Esophagus squamous epithelium (tissue), 5 donors: ENCODE measurements around the gene TLR4. TPM values are rescaled to one million over a fixed set of nuclear protein-coding genes. Genes with fewer than 3 reads are reported as not detected.
A peak's percentile ranks its signal among the peaks of the same experiment; 100 is the strongest.

Experiments used
- DNase-seq: peaks from one replicate; lab custom pipeline; 2025; lab: John Stamatoyannopoulos, UW
- H3K27ac ChIP-seq, 4 donors: fragments of 200-600 bp; sonication (generic); one replicate each; pipeline ENCODE4 v1.5.1; 2016 to 2019; ENCODE audit warnings: mild to moderate bottlenecking in 1 of 4
- H3K27me3 ChIP-seq, 4 donors: fragments of 200-600 bp; sonication (generic); 1 replicate in 3 of 4; 2 replicates in 1 of 4; pipeline versions ENCODE4 v1.5.1 to v1.6.0; 2017 to 2021; ENCODE audit warnings: antibody characterized with exemption in 1 of 4
- H3K36me3 ChIP-seq, 3 donors: fragments of 200-600 bp; sonication (generic); one replicate each; pipeline ENCODE4 v1.5.1; 2016 to 2019
- H3K4me1 ChIP-seq, 3 donors: fragments of 200-600 bp; sonication (generic); one replicate each; pipeline ENCODE4 v1.5.1; 2017 to 2019
- H3K4me3 ChIP-seq, 4 donors: fragments of 200-600 bp; sonication (generic); 1 replicate in 3 of 4; 2 replicates in 1 of 4; pipeline ENCODE4 v1.5.1; 2016 to 2019; ENCODE audit warnings: mild to moderate bottlenecking in 2 of 4, moderate library complexity in 1 of 4
- H3K9me3 ChIP-seq, 3 donors: fragments of 200-600 bp; sonication (generic); one replicate each; pipeline ENCODE4 v1.5.1; 2016 to 2019
- POLR2A ChIP-seq, 4 donors: fragments of 450-650 bp; IDR thresholded peaks; one replicate each; pipeline ENCODE4 v1.6.1; 2017; ENCODE audit warnings: antibody characterized with exemption in 4 of 4, mild to moderate bottlenecking in 4 of 4, moderate library complexity in 3 of 4
- WGBS, 2 donors: methylation state at CpG; one replicate each; pipeline ENCODE4 v1.1.5; 2018; 5-methylcytosine and 5-hydroxymethylcytosine counted together
- intact Hi-C: fragments of 100-400 bp; cut with DNase I; formaldehyde crosslinking; loops from one replicate; pipeline ENCODE4 v1.15.0; 2022
- total RNA-seq, 4 donors: library from RNA; depleted of rRNA; stranded (reverse); fragments of >200 nt; gene quantifications; one replicate each; pipeline ENCODE4 v1.1.0, GENCODE V29; 2016
- TF ChIP-seq, protein P1 (sequence below), 6 experiments: fragments of 450-650 bp in 4 of 6; fragments of 200-600 bp in 2 of 6; sonication (generic) in 2 of 6; IDR thresholded peaks; one replicate each; pipeline ENCODE4 v1.5.1; 2016 to 2019; ENCODE audit warnings: antibody characterized with exemption in 6 of 6, mild to moderate bottlenecking in 4 of 6, moderate library complexity in 4 of 6
- donor health status: DM: yes; HTN: yes; CAD: no.

TLR4 gene
- total RNA-seq, 4 donors from 2014 or later, result 0.34 to 14.9 (median 5.8) TPM

DNA sequence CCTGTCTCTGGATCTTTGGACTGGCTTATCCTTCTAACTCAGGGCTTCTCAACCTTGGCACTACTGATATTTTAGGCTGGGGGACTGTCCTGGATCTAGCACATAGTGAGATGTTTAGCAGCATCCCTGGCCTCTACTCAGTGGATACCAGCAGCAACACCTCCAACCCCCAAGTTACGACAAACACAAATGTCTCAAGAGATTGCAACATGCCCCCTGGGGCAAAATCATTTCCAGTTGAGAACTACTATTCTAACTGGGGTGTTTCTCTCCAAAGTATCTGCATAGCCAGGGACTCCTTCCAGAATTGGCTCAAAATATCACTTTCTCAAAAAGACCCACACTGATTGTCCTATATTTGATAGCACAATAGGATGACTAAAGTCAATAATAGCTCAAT lies 7.2 kb upstream of the TLR4 start:
- no peak overlapping the region for H3K27ac ChIP-seq

DNA sequence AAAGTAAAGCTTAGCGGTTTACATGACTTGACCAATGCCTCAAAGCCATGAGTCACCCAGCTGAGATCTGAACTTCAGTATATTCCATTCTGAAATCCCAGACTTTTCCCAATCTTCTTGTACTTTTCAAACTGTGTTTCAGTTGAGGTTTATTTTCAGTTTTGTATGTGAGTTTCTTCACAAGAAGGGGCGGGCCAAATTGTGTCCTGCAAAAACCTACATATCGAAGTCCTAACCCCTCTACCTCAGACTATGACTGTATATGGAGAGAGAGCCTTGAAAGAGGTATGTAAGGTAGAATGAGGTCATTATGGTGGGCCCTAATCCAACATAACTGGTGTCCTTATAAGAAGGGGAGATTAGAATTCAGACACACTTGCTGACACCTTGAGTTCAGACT lies 666 bp upstream of the TLR4 start:
- 72 to 73% methylated on average over 3 of the region's 3 CpGs for WGBS, 2 donors
- TF ChIP-seq, protein P1, sequence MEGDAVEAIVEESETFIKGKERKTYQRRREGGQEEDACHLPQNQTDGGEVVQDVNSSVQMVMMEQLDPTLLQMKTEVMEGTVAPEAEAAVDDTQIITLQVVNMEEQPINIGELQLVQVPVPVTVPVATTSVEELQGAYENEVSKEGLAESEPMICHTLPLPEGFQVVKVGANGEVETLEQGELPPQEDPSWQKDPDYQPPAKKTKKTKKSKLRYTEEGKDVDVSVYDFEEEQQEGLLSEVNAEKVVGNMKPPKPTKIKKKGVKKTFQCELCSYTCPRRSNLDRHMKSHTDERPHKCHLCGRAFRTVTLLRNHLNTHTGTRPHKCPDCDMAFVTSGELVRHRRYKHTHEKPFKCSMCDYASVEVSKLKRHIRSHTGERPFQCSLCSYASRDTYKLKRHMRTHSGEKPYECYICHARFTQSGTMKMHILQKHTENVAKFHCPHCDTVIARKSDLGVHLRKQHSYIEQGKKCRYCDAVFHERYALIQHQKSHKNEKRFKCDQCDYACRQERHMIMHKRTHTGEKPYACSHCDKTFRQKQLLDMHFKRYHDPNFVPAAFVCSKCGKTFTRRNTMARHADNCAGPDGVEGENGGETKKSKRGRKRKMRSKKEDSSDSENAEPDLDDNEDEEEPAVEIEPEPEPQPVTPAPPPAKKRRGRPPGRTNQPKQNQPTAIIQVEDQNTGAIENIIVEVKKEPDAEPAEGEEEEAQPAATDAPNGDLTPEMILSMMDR (IDR thresholded peaks at IDR 0.05), result no peak
- no peak for TF ChIP-seq POLR2A (IDR thresholded peaks at IDR 0.05)
- intact Hi-C loops, result no loop called here
- no peaks in the 10 kb centered on the region for H3K27me3 ChIP-seq
- peak overlapping the region in 3 of 4 donors; percentile 77 to 85 (median 79) for H3K27ac ChIP-seq
- no peaks in the 10 kb centered on the region for H3K9me3 ChIP-seq
- H3K4me3 ChIP-seq, result peak overlapping the region in 3 of 4 donors; percentile 36 to 57 (median 39)
- peaks cover 0 to 11% (median 0%) of the 10 kb centered on the region in 3 donors for H3K4me1 ChIP-seq
- H3K36me3 ChIP-seq, result no peaks in the 10 kb centered on the region
- DNase-seq, result no peak

More for the DNA sequence above, 7.2 kb upstream of the TLR4 start:
- Histone ChIP-seq H3K27me3 (no peaks in the 10 kb centered on the region), H3K4me1 (no peaks in the 10 kb centered on the region), H3K36me3 (no peaks in the 10 kb centered on the region), H3K4me3 (no peak overlapping the region), H3K9me3 (no peaks in the 10 kb centered on the region)
- intact Hi-C loops, result no loop called here
- no peak for DNase-seq
- 30 to 89% methylated on average over 1 of the region's 1 CpG for WGBS, 2 donors
- TF ChIP-seq, protein P1 (IDR thresholded peaks at IDR 0.05), result no peak
- no peak for TF ChIP-seq POLR2A (IDR thresholded peaks at IDR 0.05)

DNA sequence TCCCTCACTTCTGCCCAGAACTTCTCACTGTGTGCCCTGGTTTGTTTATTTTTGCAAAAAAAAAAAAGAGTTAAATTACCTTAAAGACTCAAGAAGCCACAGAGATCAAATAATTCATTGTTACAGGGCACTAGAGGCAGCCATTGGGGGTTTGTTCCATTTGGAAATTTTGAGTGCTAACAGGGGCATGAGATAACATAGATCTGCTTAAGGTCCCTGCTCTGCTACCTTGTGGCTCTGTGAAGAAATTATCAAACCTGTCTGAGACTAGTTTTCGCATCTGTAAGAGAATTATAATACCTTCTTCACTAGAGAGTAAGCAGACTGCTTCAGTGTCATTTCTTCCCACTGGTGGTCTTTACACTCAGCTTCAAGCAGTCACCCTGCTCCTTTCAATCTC lies 394 bp downstream of the TLR4 start:
- H3K9me3 ChIP-seq, result no peaks in the 10 kb centered on the region
- H3K27ac ChIP-seq, result peak overlapping the region; percentile 62 to 85 (median 78)
- H3K4me1 ChIP-seq, result peaks cover 0 to 11% (median 0%) of the 10 kb centered on the region in 3 donors
- H3K27me3 ChIP-seq, result no peaks in the 10 kb centered on the region
- H3K4me3 ChIP-seq, result peak overlapping the region; percentile 10 to 57 (median 38)
- TF ChIP-seq, protein P1 (IDR thresholded peaks at IDR 0.05), result no peak
- no peak for TF ChIP-seq POLR2A (IDR thresholded peaks at IDR 0.05)
- H3K36me3 ChIP-seq, result no peaks in the 10 kb centered on the region
- WGBS, 2 donors, result 47 to 60% methylated on average over 1 of the region's 1 CpG
- intact Hi-C loops, result no loop called here
- no peak for DNase-seq

GRCh38 chr9:117705386-117705785 lies 1.2 kb downstream of the TLR4 start:
- peak overlapping the region; percentile 2 to 57 (median 38) for H3K4me3 ChIP-seq
- no peak for TF ChIP-seq POLR2A (IDR thresholded peaks at IDR 0.05)
- TF ChIP-seq, protein P1 (IDR thresholded peaks at IDR 0.05), result no peak
- H3K9me3 ChIP-seq, result no peaks in the 10 kb centered on the region
- peak overlapping the region; percentile 62 to 85 (median 78) for H3K27ac ChIP-seq
- no peak for DNase-seq
- no peaks in the 10 kb centered on the region for H3K27me3 ChIP-seq
- intact Hi-C loops, result no loop called here
- peaks cover 0 to 11% (median 0%) of the 10 kb centered on the region in 3 donors for H3K4me1 ChIP-seq
- 40 to 46% methylated on average over 2 of the region's 2 CpGs for WGBS, 2 donors
- H3K36me3 ChIP-seq, result no peaks in the 10 kb centered on the region

- H3K4me1 ChIP-seq, result peaks cover 0 to 11% (median 0%) of the 10 kb centered on the region in 3 donors
- H3K4me3 ChIP-seq, result peak overlapping the region in 2 of 4 donors; percentile 39 to 57
- intact Hi-C loops, result no loop called here
- WGBS, 2 donors, result 53 to 59% methylated on average over 4 of the region's 4 CpGs
- no peaks in the 10 kb centered on the region for H3K27me3 ChIP-seq
- no peak for DNase-seq
- TF ChIP-seq, protein P1 (IDR thresholded peaks at IDR 0.05), result no peak
- TF ChIP-seq POLR2A (IDR thresholded peaks at IDR 0.05), result no peak
- no peaks in the 10 kb centered on the region for H3K9me3 ChIP-seq
- no peaks in the 10 kb centered on the region for H3K36me3 ChIP-seq
- no peak overlapping the region for H3K27ac ChIP-seq
These were observed 2.4 kb downstream of the TLR4 start for GRCh38 chr9:117706421-117707116.
